ENCODE results near the gene FTSJ3.

Gene FTSJ3

DNA sequence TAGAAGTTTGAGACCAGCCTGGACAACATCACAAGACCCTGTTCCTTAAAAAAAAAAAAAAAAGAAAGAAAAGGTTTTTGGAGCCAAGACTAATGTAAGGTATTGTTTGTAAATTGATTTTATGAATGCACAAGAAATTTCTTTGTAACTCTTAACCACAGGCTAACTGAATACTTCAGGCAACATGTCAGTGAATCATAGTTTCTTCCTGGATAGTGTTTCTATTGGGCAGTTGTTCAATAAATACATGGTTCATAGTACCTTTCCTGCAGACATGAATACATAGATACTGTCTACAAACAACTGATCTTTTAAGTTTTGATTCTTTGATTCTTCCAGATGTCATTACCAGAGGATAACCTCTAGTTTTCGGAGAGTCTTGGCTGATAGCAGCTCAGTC is 41.9 kb downstream of the FTSJ3 start:
- no peak for DNase-seq

DNA sequence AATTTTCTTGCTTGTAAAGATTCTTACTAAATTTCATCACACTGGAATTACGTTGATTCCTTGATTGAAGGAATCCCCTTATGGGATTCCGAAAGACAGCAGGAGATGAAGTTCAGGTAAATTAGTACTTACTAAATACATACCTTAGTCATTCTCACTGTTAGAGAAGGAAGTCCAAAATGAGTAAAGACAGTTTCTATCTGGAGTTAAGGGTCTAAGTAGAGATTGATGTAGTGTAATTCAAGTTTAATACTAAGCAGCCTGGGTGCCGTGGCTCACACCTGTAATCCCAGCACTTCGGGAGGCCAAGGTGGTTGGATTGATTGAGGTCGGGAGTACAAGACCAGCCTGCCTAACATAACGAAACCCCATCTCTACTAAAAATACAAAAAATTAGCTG is 43.9 kb downstream of the FTSJ3 start:
- no peak for DNase-seq

DNA sequence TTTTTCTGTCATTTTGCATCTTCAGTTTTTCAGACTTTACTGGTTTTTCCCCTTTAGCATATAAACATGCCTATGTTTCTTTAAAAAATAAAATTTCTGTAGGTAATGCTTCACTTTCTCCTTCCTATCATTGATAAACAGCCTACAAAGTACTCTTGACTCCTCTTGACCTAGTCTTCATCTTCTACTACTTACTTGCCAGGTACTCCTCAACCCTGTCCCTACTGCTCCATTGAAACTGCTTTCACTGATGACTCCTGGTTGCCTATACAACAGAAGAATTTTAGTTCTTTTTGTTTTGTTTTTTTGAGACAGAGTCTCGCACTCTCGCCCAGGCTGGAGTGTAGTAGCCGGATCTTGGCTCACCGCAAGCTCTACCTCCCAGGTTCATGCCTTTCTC is 46.5 kb downstream of the FTSJ3 start:
- no peak for DNase-seq

DNA sequence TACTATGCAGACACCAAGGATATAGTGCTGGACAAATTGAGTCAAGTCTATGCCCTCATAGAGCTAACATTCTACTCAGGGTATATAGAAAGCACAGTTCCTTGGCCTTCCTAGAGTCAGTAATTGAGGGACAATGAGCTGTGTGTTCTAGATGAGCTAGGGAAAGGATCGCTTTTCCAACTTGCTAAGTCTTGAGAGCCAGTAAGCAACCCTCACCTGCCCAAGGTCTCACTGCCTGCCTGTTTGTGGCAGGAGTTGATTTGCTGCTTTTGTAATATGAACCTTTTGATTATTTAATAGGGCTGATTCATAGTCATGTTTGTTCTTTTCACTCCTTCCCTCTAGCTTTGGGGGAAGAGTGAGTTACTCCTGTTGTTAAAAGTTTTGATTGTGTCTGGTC is 47.0 kb downstream of the FTSJ3 start:
- DNase-seq = no peak

DNA sequence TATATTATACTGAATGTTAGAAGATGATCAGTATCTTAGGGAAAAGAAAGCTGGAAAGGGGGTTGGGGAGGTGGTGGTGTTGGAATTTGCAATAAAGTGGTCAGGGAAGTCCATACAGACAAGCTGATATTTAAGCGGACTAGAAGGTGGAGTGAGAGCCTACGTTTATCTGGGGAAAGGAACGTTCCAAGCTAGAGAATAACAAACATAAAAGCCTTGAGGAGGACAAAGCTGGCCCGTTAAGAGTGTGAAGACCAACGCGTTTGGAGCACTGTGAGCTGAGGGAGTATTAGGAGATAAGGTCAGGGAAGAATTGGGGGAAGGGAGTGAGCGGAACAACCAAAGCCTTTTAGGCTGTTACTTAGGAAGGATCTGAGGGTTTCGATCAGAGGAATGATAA is 52.0 kb downstream of the FTSJ3 start:
- no peak for DNase-seq

DNA sequence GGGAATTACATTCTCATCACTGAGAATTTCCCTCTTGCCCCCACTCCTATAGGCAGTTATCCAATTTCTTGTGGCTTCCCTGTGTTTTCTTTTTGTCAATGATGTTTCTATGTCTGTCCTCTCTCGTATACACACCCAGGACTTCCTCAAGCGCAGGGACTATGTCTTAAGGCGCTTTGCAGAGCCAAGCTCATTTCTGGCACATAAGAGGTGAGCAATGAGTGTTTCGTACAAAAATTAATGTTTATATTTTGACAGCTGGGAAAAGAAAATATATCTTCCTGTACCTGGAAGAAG is 52.5 kb downstream of the FTSJ3 start:
- DNase-seq = no peak

DNA sequence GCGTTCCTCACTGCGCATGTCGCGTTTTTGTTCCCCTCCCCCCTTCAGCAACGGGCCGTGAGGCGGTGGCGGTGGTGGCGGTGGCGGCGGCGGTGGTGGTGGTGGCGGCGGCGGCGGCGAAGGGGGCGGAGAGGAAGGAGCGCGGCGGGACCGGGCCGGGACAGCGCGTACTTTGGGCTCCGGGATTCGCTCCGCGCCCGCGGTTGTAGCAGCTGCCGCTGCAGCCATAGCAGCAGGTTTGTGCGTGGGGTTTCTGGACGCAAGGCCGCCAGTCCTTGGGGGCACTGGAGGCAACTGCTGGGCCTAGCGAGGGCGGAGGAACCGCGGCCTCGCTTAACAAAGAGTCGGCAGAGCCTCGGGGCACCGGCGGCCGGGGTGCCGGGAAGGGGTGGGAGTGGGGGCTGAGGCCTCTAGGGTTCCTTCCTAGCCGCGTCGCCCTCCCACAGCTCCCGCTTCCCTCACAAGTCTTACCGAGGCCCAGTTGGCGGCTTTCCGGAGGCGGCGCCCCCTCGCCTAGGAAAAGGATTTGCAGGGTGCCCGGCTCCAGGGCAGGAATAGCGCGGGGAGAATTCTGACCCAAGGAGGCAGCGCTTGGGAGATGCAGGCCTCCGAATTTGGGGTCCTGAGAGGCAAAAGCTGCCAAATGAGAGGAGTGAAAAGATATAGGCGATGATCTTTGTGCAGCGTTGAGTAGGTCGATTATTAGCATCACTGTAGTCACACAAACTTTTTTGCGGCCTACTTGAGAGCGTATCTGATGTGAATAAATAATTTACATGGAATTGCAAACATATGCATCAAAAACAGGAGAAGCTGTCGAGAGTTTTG is 53.1 kb downstream of the FTSJ3 start, which contains the start of gene DDX42:
Gene DDX42 (plus strand): TSS at position 30 of the 828 bp plus-strand sequence. CDS start 12,880 bp downstream, outside the sequence.
- peak; percentile 78 for DNase-seq

DNA sequence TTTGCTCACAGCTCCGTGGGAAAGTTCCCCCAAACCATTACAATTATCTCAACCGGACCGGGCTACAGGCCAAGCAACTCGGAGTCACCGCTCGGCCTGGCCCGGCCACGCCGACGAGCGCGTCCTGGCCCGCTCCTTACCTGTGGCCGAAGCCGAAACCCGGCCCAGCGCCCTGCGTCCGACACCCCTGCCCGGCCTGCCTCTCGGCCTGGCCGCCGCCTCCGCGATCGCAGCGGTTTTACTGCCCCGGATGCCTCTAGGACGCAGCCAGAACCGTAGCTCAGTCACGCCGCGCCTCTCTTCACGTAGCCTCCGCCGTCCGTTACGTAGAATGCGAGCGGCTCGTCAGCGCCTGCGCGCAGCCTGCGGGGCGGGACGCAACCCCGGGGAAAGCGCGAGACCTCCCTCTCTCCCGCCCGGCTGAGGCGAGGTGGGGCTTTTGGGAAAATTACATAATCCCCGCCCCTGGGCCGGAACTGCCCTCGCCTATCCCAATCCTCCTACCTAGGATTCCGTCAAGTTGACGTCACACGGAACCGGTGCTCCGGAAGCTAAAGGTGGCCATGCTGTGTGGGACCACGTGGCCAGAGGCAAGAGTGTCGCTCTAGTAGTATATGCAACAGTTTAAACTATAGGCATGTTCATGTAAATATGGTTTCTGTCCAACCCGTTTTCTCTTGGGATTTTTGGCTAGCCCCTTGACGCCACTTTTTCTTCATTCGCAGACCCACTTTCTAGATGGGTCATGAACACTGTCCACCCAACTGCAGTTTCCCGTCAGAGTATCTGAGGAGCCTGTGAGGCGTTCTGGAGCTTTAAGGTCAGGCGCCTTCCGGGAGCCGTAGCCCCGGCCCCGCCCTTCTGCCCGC is 54.0 kb downstream of the FTSJ3 start, which contains the start of gene CCDC47:
Gene CCDC47 (minus strand): TSS at position 326 of the 869 bp plus-strand sequence. CDS start 7,422 bp downstream, outside the sequence.
- DNase-seq = peak; percentile 93

DNA sequence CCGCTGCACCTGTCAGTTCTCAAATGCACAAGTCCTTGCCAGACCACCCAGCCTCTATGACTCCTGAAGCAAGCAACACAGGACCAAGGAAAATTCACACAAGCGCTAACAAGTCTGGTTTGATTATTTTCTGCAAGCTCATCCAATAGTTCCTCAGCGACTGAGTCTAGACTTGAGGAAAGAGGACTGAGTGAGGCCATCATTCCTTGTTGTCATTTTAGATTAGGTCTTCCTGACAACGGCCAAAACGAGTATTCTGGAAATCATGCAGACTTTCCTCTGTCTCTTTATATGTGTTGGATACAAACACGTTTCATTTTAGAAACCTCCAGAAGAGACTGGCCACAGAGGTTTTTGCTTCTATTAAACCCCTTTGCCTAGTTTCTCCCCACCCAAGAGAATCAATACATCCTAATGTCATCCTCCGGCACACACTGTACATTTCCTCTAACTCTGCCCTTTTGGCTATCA is 54.6 kb downstream of the FTSJ3 start:
- DNase-seq = no peak
